Skeletal muscle cell (primary cell): ENCODE measurements around the gene PCDHA5.
"Not testable (repeated sequence)": the region's sequence is repeated elsewhere in the genome, so short reads cannot be mapped to it uniquely, and the experiment has no call there.

Experiments
- DNase-seq: peaks from one replicate; pipeline ENCODE4 v3.0.0-alpha.2; 2010; ENCODE audit warnings: low read depth
- H3K4me3 ChIP-seq: 2 replicates; pipeline ENCODE4 v1.5.1; 2011; ENCODE audit warnings: low read depth, mild to moderate bottlenecking, control low read depth, low read length, moderate library complexity

PCDHA5 gene

DNA sequence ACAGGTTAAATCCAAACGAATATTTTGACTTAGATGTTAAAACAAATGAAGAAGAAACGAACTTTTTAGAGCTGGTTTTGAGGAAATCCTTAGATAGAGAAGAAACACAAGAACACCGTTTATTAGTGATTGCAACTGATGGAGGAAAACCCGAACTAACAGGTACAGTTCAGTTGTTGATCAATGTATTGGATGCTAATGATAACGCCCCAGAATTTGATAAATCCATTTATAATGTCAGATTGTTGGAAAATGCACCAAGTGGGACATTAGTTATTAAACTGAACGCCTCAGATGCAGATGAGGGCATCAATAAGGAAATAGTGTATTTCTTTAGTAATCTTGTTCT, 842 bp downstream of the PCDHA5 start:
- DNase-seq: no peak
- no peak overlapping the region for H3K4me3 ChIP-seq

DNA sequence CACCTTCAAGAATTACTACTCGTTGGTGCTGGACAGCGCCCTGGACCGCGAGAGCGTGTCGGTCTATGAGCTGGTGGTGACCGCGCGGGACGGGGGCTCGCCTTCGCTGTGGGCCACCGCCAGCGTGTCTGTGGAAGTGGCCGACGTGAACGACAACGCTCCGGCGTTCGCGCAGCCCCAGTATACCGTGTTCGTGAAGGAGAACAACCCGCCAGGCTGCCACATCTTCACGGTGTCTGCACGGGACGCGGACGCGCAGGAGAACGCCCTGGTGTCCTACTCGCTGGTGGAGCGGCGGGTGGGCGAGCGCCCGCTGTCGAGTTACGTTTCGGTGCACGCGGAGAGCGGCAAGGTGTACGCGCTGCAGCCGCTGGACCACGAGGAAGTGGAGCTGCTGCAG, 1.6 kb downstream of the PCDHA5 start:
- not testable (repeated sequence) for H3K4me3 ChIP-seq, DNase-seq

DNA sequence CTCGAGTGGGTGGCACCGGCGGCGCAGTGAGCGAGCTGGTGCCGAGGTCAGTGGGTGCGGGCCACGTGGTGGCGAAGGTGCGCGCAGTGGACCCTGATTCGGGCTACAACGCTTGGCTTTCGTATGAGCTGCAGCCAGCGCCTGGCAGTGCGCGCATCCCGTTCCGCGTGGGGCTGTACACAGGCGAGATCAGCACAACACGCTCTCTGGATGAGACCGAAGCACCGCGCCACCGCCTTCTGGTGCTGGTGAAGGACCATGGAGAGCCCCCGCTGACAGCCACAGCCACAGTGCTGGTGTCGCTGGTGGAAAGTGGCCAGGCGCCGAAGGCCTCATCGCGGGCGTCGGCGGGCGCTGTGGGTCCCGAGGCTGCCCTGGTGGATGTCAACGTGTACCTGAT, 2.1 kb downstream of the PCDHA5 start:
- no peak for DNase-seq
- no peak overlapping the region for H3K4me3 ChIP-seq

DNA sequence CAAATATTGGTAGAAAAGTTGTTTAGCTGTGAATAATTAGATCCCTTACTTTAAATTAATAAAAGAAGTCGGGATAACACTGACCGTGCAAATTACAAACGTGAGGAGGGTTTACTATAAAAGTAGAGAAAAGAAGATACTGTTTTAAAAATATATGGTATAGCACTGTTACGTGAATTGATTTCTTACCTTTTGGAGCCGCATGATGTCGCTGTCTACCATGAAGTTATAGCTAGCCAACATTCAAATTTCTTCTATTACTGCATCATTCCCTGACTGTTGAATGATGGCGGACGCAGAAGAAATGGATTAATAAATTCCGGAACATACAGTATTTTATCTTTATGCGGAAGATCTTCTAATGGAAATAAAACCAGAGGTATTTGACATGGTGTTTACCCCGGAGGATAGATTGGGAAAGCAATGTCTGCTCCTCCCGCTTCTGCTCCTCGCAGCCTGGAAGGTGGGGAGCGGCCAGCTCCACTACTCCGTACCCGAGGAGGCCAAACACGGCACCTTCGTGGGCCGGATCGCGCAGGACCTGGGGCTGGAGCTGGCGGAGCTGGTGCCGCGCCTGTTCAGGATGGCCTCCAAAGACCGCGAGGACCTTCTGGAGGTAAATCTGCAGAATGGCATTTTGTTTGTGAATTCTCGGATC, 6.4 kb downstream of the PCDHA5 start, which contains the start of gene PCDHA6:
TSS of gene PCDHA6 (plus strand) at position 257 of the 658 bp plus-strand sequence. CDS start at position 389, 132 bp downstream.
- peak within 1 kb of the TSS; percentile 23 for H3K4me3 ChIP-seq
- no peak for DNase-seq

- DNase-seq: no peak
- no peak overlapping the region for H3K4me3 ChIP-seq
Measured at GRCh38 chr5:140828362-140828737, 6.9 kb downstream of the PCDHA5 start.

GRCh38 chr5:140829511-140830501, 8.4 kb downstream of the PCDHA5 start:
- H3K4me3 ChIP-seq, DNase-seq: not testable (repeated sequence)

DNA sequence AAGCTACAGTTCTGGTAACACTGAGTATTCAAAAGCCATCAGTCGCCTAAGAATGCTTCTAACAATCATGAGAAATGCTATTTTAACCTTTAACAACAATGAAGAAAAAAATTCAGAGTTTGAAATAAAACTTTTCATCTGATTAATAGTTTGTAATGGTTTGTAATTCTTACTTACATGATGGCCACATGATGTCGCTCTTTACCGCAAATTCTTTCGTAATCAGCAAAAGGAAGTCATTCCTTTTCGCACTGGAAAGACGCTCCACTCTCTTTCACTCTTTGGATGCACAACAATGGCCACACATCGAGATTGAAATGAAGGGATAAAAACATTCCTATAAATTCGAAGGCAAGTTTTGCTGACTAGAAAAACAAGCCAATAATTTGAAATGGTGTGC, 12.6 kb downstream of the PCDHA5 start, which contains the start of gene PCDHA7:
TSS of gene PCDHA7 (plus strand) at position 277 of the 400 bp plus-strand sequence. CDS start at position 392, 115 bp downstream.
- peak within 1 kb of the TSS; percentile 26 for H3K4me3 ChIP-seq
- no peak for DNase-seq

DNA sequence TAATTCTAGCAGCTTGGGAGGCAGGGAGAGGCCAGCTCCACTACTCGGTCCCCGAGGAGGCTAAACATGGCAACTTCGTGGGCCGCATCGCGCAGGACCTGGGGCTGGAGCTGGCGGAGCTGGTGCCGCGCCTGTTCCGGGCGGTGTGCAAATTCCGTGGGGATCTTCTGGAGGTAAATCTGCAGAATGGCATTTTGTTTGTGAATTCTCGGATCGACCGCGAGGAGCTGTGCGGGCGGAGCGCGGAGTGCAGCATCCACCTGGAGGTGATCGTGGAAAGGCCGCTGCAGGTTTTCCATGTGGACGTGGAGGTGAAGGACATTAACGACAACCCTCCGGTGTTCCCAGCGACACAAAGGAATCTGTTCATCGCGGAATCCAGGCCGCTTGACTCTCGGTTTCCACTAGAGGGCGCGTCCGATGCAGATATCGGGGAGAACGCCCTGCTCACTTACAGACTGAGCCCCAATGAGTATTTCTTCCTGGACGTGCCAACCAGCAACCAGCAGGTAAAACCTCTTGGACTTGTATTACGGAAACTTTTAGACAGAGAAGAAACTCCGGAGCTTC, 13.1 kb downstream of the PCDHA5 start:
- H3K4me3 ChIP-seq: peak overlapping the region; percentile 26
- DNase-seq: not testable (repeated sequence)

GRCh38 chr5:140835622-140836510, 14.5 kb downstream of the PCDHA5 start:
- no peak for DNase-seq
- H3K4me3 ChIP-seq: no peak overlapping the region

DNA sequence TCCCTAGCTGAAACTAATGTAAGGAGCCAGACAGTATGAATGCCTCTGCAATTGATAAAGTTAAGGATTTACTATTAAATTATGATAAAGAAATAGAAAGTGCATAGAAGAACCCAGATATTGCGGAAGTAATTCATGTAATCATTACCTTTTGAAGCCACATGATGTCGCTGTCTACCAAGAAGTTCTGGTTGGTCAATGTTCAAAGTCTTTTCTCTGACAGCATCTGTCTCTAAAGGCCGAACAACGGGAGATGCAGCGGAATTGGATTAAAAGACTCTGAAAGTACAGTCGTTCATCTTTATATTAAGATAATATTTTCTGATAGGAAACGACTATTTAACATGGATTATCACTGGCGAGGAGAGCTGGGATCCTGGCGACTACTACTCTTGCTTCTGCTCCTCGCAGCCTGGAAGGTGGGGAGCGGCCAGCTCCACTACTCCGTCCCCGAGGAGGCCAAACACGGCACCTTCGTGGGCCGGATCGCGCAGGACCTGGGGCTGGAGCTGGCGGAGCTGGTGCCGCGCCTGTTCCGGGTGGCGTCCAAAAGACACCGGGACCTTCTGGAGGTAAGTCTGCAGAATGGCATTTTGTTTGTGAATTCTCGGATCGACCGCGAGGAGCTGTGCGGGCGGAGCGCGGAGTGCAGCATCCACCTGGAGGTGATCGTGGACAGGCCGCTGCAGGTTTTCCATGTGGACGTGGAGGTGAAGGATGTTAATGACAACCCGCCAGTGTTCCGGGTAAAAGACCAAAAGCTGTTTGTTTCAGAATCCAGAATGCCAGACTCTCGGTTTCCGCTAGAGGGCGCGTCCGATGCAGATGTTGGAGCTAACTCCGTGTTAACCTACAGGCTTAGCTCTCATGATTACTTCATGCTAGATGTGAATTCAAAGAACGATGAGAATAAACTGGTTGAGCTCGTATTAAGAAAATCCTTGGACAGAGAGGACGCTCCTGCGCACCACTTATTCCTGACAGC, 19.9 kb downstream of the PCDHA5 start, which contains the start of gene PCDHA8:
TSS of gene PCDHA8 (plus strand) at position 210 of the 985 bp plus-strand sequence. CDS start at position 345, 135 bp downstream.
- H3K4me3 ChIP-seq: no peak within 1 kb of the TSS
- no peak for DNase-seq

- DNase-seq: no peak
- H3K4me3 ChIP-seq: no peak overlapping the region
Measured at GRCh38 chr5:140842798-140843733, 21.7 kb downstream of the PCDHA5 start.

DNA sequence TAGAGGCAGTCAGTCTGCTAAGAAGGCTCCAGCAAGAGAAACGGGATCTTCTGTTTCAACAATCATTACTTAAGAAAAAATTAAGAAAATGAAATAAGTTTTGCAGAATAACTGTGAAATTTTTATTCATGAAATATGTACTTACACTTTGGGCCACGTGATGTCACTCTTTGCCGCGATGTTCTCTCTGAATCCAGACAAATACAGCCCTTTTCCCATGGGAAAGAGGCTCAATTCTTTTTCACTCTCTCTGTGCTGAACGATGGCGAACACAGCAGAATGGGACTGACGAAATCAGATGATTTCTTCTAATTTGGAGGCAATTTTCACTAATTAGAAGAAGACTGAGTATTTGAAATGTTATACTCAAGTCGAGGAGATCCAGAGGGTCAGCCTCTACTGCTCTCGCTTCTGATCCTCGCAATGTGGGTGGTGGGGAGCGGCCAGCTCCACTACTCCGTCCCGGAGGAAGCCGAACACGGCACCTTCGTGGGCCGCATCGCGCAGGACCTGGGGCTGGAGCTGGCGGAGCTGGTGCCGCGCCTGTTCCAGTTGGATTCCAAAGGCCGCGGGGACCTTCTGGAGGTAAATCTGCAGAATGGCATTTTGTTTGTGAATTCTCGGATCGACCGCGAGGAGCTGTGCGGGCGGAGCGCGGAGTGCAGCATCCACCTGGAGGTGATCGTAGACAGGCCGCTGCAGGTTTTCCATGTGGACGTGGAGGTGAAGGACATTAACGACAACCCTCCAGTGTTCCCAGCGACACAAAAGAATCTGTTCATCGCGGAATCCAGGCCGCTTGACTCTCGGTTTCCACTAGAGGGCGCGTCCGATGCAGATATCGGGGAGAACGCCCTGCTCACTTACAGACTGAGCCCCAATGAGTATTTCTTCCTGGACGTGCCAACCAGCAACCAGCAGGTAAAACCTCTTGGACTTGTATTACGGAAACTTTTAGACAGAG, 27.0 kb downstream of the PCDHA5 start, which contains the start of gene PCDHA9:
TSS of gene PCDHA9 (plus strand) at position 244 of the 964 bp plus-strand sequence. CDS start at position 358, 114 bp downstream.
- H3K4me3 ChIP-seq, DNase-seq: not testable (repeated sequence)

GRCh38 chr5:140849831-140850634, 28.6 kb downstream of the PCDHA5 start:
- DNase-seq: not testable (repeated sequence)

GRCh38 chr5:140855772-140856674, 34.6 kb downstream of the PCDHA5 start, which contains the start of gene PCDHA10:
Gene PCDHA10 (plus strand): TSS chr5:140855897. CDS start chr5:140856049, 152 bp downstream.
- H3K4me3 ChIP-seq: no peak within 1 kb of the TSS
- DNase-seq: no peak

More at GRCh38 chr5:140849831-140850634, 28.6 kb downstream of the PCDHA5 start:
- H3K4me3 ChIP-seq: not testable (repeated sequence)
